K562 (cell line): ENCODE data around the gene RBM34. TPM values are rescaled to one million over a fixed set of nuclear protein-coding genes. Genes with fewer than 3 reads are reported as not detected.

Experiments used
- BCLAF1 ChIP-seq, 2 experiments: fragments of 450-650 bp in 1 of 2; IDR thresholded peaks; 2 replicates each; pipeline ENCODE4 v1.6.1; 2011 to 2017; ENCODE audit warnings: low read depth in 2 of 2, antibody characterized with exemption in 1 of 2, borderline replicate concordance in 1 of 2, low read length in 1 of 2, mild to moderate bottlenecking in 1 of 2, mixed read lengths in 1 of 2; ENCODE audit not compliant: control insufficient read depth in 1 of 2
- CREB3L1 ChIP-seq: fragments of 450-650 bp; IDR thresholded peaks from 2 replicates; pipeline ENCODE4 v1.6.1; 2014; ENCODE audit warnings: low read depth, mild to moderate bottlenecking, moderate library complexity, borderline replicate concordance
- ETV5 ChIP-seq: sonication (generic); formaldehyde crosslinking; IDR thresholded peaks from 2 replicates; pipeline ENCODE4 v1.4.0; 2020; ENCODE audit warnings: low read depth, mild to moderate bottlenecking, missing genetic modification reagents
- FOXA1 ChIP-seq: fragments of 450-650 bp; IDR thresholded peaks from 2 replicates; pipeline ENCODE4 v1.6.1; 2016; ENCODE audit warnings: mild to moderate bottlenecking, borderline replicate concordance
- MAFF ChIP-seq: IDR thresholded peaks from 2 replicates; pipeline ENCODE4 v1.6.1; 2012; ENCODE audit warnings: low read length, improper control_type of control experiment
- MTA2 ChIP-seq: fragments of 450-650 bp; IDR thresholded peaks from 2 replicates; pipeline ENCODE4 v1.6.1; 2016; ENCODE audit warnings: low read depth
- NFATC3 ChIP-seq: fragments of 450-650 bp; IDR thresholded peaks from 2 replicates; pipeline ENCODE4 v1.6.1; 2017; ENCODE audit warnings: mild to moderate bottlenecking
- NR2C1 ChIP-seq, 2 experiments: fragments of 450-650 bp; IDR thresholded peaks; 2 replicates each; pipeline ENCODE4 v1.6.1; 2017; ENCODE audit warnings: mild to moderate bottlenecking in 2 of 2, antibody characterized with exemption in 1 of 2, inconsistent platforms in 1 of 2, missing compliant biosample characterization in 1 of 2, missing genetic modification characterization in 1 of 2
- PHF20 ChIP-seq: fragments of 450-650 bp; IDR thresholded peaks from 2 replicates; pipeline ENCODE4 v1.6.1; 2018; ENCODE audit not compliant: partially characterized antibody
- PHF8 ChIP-seq: fragments of 200-600 bp; sonication (generic); IDR thresholded peaks from 2 replicates; pipeline ENCODE4 v1.6.1; 2012; ENCODE audit warnings: mixed run types, mild to moderate bottlenecking, inconsistent platforms, low read length, moderate library complexity, borderline replicate concordance
- POU5F1 ChIP-seq: fragments of 150-350 bp; IDR thresholded peaks from 2 replicates; pipeline ENCODE4 v1.6.1; 2014; ENCODE audit warnings: borderline replicate concordance, low read length, low read depth, mild to moderate bottlenecking; ENCODE audit not compliant: partially characterized antibody
- PREB ChIP-seq: sonication (generic); formaldehyde crosslinking; IDR thresholded peaks from 2 replicates; pipeline ENCODE4 v1.8.1; 2023; ENCODE audit warnings: mild to moderate bottlenecking, missing genetic modification reagents
- RBM15 ChIP-seq: fragments of 200-400 bp; formaldehyde crosslinking; IDR thresholded peaks from 2 replicates; pipeline ENCODE4 v1.6.1; 2018; ENCODE audit warnings: mild to moderate bottlenecking, low read length, moderate library complexity; ENCODE audit not compliant: insufficient read depth
- SFPQ ChIP-seq: fragments of 200-400 bp; formaldehyde crosslinking; IDR thresholded peaks from 2 replicates; pipeline ENCODE4 v1.6.1; 2017; ENCODE audit warnings: mild to moderate bottlenecking, low read depth, low read length, moderate library complexity
- SMAD2 ChIP-seq: fragments of 150-350 bp; IDR thresholded peaks from 2 replicates; pipeline ENCODE4 v1.6.1; 2014; ENCODE audit warnings: low read depth, mild to moderate bottlenecking, low read length
- YBX1 ChIP-seq: fragments of 450-650 bp; IDR thresholded peaks from 2 replicates; pipeline ENCODE4 v1.7.1; 2016; ENCODE audit warnings: mild to moderate bottlenecking
- ZNF311 ChIP-seq: fragments of 250-450 bp; sonication (Bioruptor Pico); IDR thresholded peaks from 2 replicates; pipeline ENCODE4 v1.4.0; 2020; ENCODE audit warnings: mild to moderate bottlenecking, moderate library complexity
- ZNF707 ChIP-seq: fragments of 250-450 bp; sonication (Bioruptor Pico); conservative IDR thresholded peaks from 2 replicates; pipeline ENCODE4 v1.8.0; 2022; ENCODE audit warnings: inconsistent platforms, mild to moderate bottlenecking, moderate library complexity
- ZNF717 ChIP-seq: fragments of 250-450 bp; sonication (Bioruptor Pico); IDR thresholded peaks from 2 replicates; pipeline ENCODE4 v1.5.0; 2021
- ZNF79 ChIP-seq: fragments of 250-450 bp; sonication (Bioruptor Pico); IDR thresholded peaks from 2 replicates; pipeline ENCODE4 v1.4.0; 2020; ENCODE audit warnings: low read depth, mild to moderate bottlenecking, moderate library complexity
- polyA plus RNA-seq, 8 experiments: library from polyadenylated mRNA; depleted of rRNA in 4 of 8; stranded (reverse) in 5 of 8; unstranded in 3 of 8; fragments of >200 nt; fragmentation: Nextera tagmentation in 2 of 8; fragmentation: Illumina TruSeq in 1 of 8; extraction: Ambion mirVana in 2 of 8; extraction: Trizol in 1 of 8; gene quantifications; 2 replicates each; pipeline versions ENCODE4 v1.2.1 to v1.2.3, GENCODE V29; 2011 to 2014; ENCODE audit warnings: inconsistent platforms in 1 of 8, missing spikeins in 1 of 8
- total RNA-seq, 7 experiments: library from RNA; depleted of rRNA in 6 of 7; stranded (reverse); fragments of >200 nt in 6 of 7; fragmentation: Illumina TruSeq in 2 of 7; extraction: Trizol in 2 of 7; gene quantifications; 2 replicates each; pipeline versions ENCODE4 v1.2.1 to v1.2.3, GENCODE V29; 2011 to 2021; ENCODE audit warnings: low replicate concordance in 1 of 7

Gene RBM34
- total and polyA plus RNA-seq, 9 of the 15 experiments (the other 6 are each of a cell fraction or from before 2014, with no cell fraction given): 64.0 to 178 (median 124) TPM

GRCh38 chr1:235090406-235091069 lies 70.5 kb downstream of the RBM34 start (continued):
- TF ChIP-seq ETV5 (CRISPR knock-in tag) (no peak; the same call in 1 of the 2 replicates), ZNF311 (no peak), BCLAF1 (IDR thresholded peaks at IDR 0.05; ENCODE audit: borderline replicate concordance in 1 of 2, control insufficient read depth in 1 of 2, low read depth in 2 of 2, low read length in 1 of 2) (no peak), YBX1 (no peak), PREB (CRISPR knock-in tag) (no peak), NFATC3 (no peak), CREB3L1 (no peak; the same call in 1 of the 2 replicates), POU5F1 (no peak), RBM15 (no peak), MAFF (peak; percentile 72), PHF8 (no peak), PHF20 (no peak), SMAD2 (no peak), ZNF707 (no peak), ZNF717 (CRISPR knock-in tag) (no peak), MTA2 (0 out of 2 replicates have a peak, but pooled peaks have one; percentile 18), SFPQ (no peak), FOXA1 (no peak), NR2C1 (IDR thresholded peaks at IDR 0.05) (no peak), NR2C1 (tag; IDR thresholded peaks at IDR 0.05) (no peak), ZNF79 (CRISPR knock-in tag) (no peak)
